SU-DHL-6 (cell line): ENCODE measurements around the gene PAF1.

Source experiments
- H2AFZ ChIP-seq: fragments of 200-600 bp; sonication (generic); 2 replicates; pipeline ENCODE4 v1.6.1; 2014; ENCODE audit warnings: low read depth, mild to moderate bottlenecking, moderate library complexity, mixed read lengths, antibody characterized with exemption, low read length; ENCODE audit not compliant: severe bottlenecking
- H3F3A ChIP-seq: fragments of 200-600 bp; shearing (Covaris generic); 2 replicates; pipeline ENCODE4 v1.6.0; 2016; ENCODE audit warnings: antibody characterized with exemption, mild to moderate bottlenecking; ENCODE audit not compliant: insufficient read depth
- H3K27ac ChIP-seq: fragments of 200-600 bp; sonication (generic); 2 replicates; pipeline ENCODE4 v1.5.1; 2016; ENCODE audit warnings: low read depth, mild to moderate bottlenecking, low read length, moderate library complexity, mixed read lengths
- H3K27me3 ChIP-seq: fragments of 200-600 bp; sonication (generic), shearing (Covaris generic); 2 replicates; pipeline ENCODE4 v1.6.0; 2014; ENCODE audit warnings: mild to moderate bottlenecking, low read length
- H3K36me3 ChIP-seq: fragments of 200-600 bp; sonication (generic); 2 replicates; pipeline ENCODE4 v1.6.1; 2014; ENCODE audit warnings: mild to moderate bottlenecking, low read length, mixed read lengths
- H3K4me2 ChIP-seq: fragments of 300-600, 200-600 bp; shearing (Covaris generic), sonication (generic); 2 replicates; pipeline ENCODE4 v1.6.0; 2014; ENCODE audit warnings: low read length, low read depth, mild to moderate bottlenecking; ENCODE audit not compliant: poor library complexity, severe bottlenecking
- H3K4me3 ChIP-seq: fragments of 200-600 bp; sonication (generic); 2 replicates; pipeline ENCODE4 v1.5.1; 2014; ENCODE audit warnings: antibody characterized with exemption, low read length, mild to moderate bottlenecking, mixed read lengths; ENCODE audit not compliant: insufficient read depth, poor library complexity, severe bottlenecking
- H3K79me2 ChIP-seq: fragments of 200-600 bp; sonication (generic); 2 replicates; pipeline ENCODE4 v1.6.1; 2014; ENCODE audit warnings: mild to moderate bottlenecking, low read length, moderate library complexity; ENCODE audit not compliant: insufficient read depth
- H3K9ac ChIP-seq: fragments of 200-600 bp; sonication (generic); 2 replicates; pipeline ENCODE4 v1.7.0; 2014; ENCODE audit warnings: mild to moderate bottlenecking, low read length
- H3K9me2 ChIP-seq: fragments of 200-600 bp; sonication (generic); replicated peaks from 2 replicates; pipeline ENCODE4 v1.6.1; 2014; ENCODE audit warnings: low read length; ENCODE audit not compliant: insufficient read depth
- H3K9me3 ChIP-seq: fragments of 200-600 bp; sonication (generic); 2 replicates; pipeline ENCODE4 v1.6.1; 2014; ENCODE audit warnings: low read length, mixed read lengths; ENCODE audit not compliant: insufficient read depth
- H4K20me1 ChIP-seq: fragments of 200-600 bp; sonication (generic); 2 replicates; pipeline ENCODE4 v1.6.1; 2014; ENCODE audit warnings: low read depth, mild to moderate bottlenecking, antibody characterized with exemption, low read length, moderate library complexity, mixed read lengths
- CTCF ChIP-seq: fragments of 200-600 bp; sonication (generic); IDR thresholded peaks from one replicate; pipeline ENCODE4 v1.5.1; 2017; ENCODE audit warnings: antibody characterized with exemption, mild to moderate bottlenecking, low read length, moderate library complexity; ENCODE audit not compliant: insufficient read depth, poor library complexity, severe bottlenecking
- EZH2phosphoT487 ChIP-seq: fragments of 200-600 bp; sonication (generic), shearing (Covaris generic); conservative IDR thresholded peaks from 2 replicates; pipeline ENCODE4 v1.6.1; 2018; ENCODE audit warnings: mild to moderate bottlenecking, antibody characterized with exemption, low read length, moderate library complexity, mixed read lengths

Gene PAF1

GRCh38 chr19:39420769-39421168, 29.9 kb upstream of the PAF1 start:
- Histone ChIP-seq H3K4me2 (no peak overlapping the region), H3K9me2 (no peaks in the 10 kb centered on the region), H3K9me3 (no peaks in the 10 kb centered on the region), H3K4me3 (no peak overlapping the region), H3K79me2 (no peaks in the 10 kb centered on the region), H3K36me3 (no peaks in the 10 kb centered on the region), H3K27ac (no peak overlapping the region), H3K27me3 (no peaks in the 10 kb centered on the region), H2AFZ (no peak overlapping the region), H3F3A (0 out of 2 replicates have a peak, but pooled peaks cover under 1% of the 10 kb centered on the region), H3K9ac (no peak overlapping the region), H4K20me1 (no peaks in the 10 kb centered on the region)
- TF ChIP-seq CTCF (no peak), EZH2phosphoT487 (no peak)

GRCh38 chr19:39419003-39419402, 28.1 kb upstream of the PAF1 start:
- H3K36me3 ChIP-seq = no peaks in the 10 kb centered on the region

GRCh38 chr19:39417463-39418181, 26.7 kb upstream of the PAF1 start:
- Histone ChIP-seq H3K79me2 (peaks cover 6% of the 10 kb centered on the region), H3K9me3 (no peaks in the 10 kb centered on the region), H3K27ac (no peak overlapping the region), H2AFZ (no peak overlapping the region), H4K20me1 (no peaks in the 10 kb centered on the region), H3K36me3 (no peaks in the 10 kb centered on the region), H3K9me2 (no peaks in the 10 kb centered on the region), H3K4me3 (no peak overlapping the region), H3F3A (no peaks in the 10 kb centered on the region), H3K27me3 (no peaks in the 10 kb centered on the region), H3K9ac (no peak overlapping the region), H3K4me2 (no peak overlapping the region)
- TF ChIP-seq CTCF = no peak
- no peak for TF ChIP-seq EZH2phosphoT487

More at GRCh38 chr19:39419003-39419402, 28.1 kb upstream of the PAF1 start:
- TF ChIP-seq EZH2phosphoT487 (no peak), CTCF (no peak)
- no peaks in the 10 kb centered on the region for H4K20me1 ChIP-seq
- H3K4me2 ChIP-seq = no peak overlapping the region
- no peaks in the 10 kb centered on the region for H3F3A ChIP-seq
- no peak overlapping the region for H3K9ac ChIP-seq
- H3K27me3 ChIP-seq = no peaks in the 10 kb centered on the region
- H3K27ac ChIP-seq = no peak overlapping the region
- H3K9me3 ChIP-seq = no peaks in the 10 kb centered on the region
- H3K79me2 ChIP-seq = no peaks in the 10 kb centered on the region; the same call in 1 of the 2 replicates
- no peak overlapping the region for H2AFZ ChIP-seq
- no peaks in the 10 kb centered on the region for H3K9me2 ChIP-seq
- H3K4me3 ChIP-seq = no peak overlapping the region
